ENCODE data around the gene IL13. TPM values are rescaled to one million over a fixed set of nuclear protein-coding genes. Genes with fewer than 3 reads are reported as not detected.

The IL13 gene
- total and polyA plus RNA-seq, 10 of the 15 experiments (the other 5 are each of a cell fraction or from before 2014, with no cell fraction given), result 0.06 to 0.40 (median 0.11) TPM; not detected in 6

DNA sequence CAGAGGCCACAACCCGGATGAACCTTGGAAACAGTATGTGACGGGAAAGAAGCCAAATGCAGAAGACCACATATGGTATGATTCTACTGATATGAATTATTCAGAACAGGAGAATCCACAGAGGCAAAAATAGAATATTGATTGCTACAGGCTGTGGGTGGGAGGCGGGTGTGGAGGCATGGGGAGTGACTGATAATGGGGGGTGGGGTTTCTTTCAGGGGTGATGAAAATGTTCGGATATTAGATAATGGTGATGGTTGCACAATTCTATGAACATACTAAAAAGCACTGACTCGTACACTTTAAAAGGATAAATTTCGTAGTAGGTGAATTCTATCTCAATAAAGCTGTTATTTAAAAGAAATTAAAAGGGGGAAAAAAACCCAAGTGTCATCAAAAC is 26.5 kb downstream of the IL13 start:
- RAD21 ChIA-PET (ENCODE audit: unreplicated experiment), result interaction anchor here (0.8 to 8.2 kb wide), 6 partner anchors 8 to 387 kb away, joined by 3 to 95 read pairs (median 4); no protein-coding TSS in a partner anchor
- H3K36me3 ChIP-seq (ENCODE audit: control insufficient read depth in 2 of 2, insufficient read depth in 2 of 2, low read length in 1 of 2), result no peaks in the 10 kb centered on the region
- in situ Hi-C loops (cut with MboI), result no loop called here
- peaks cover 13% of the 10 kb centered on the region; the same call in 1 of the 2 replicates for H3K4me1 ChIP-seq (ENCODE audit: control insufficient read depth, insufficient read depth, low read length)
- POLR2A ChIA-PET, result interaction anchor here (1.0 to 8.8 kb wide), 3 partner anchors 10 to 135 kb away, joined by 3 to 79 read pairs (median 7); partner anchors contain the start of gene IL4
- no peak for ATAC-seq
- no peak overlapping the region for H3K4me3 ChIP-seq
- WGBS (ENCODE audit: insufficient coverage, insufficient replicate concordance, low lambda C conversion rate, missing lambda C conversion rate), result 96% methylated on average over 6 of the region's 6 CpGs
- no peak overlapping the region for H3K9ac ChIP-seq (ENCODE audit: control insufficient read depth, insufficient read depth, low read length)
- no peak overlapping the region for H3K27ac ChIP-seq (ENCODE audit: control insufficient read depth, insufficient read depth)
- intact Hi-C loops (cut with micrococcal nuclease; ENCODE audit: unreplicated experiment), result no loop called here
- SMC1A ChIA-PET (ENCODE audit: uncharacterized antibody, unreplicated experiment), result interaction anchor here (0.7 to 8.8 kb wide), 11 partner anchors 8 to 67 kb away, joined by 3 to 116 read pairs (median 3); partner anchors contain the start of gene IL4
- no peak overlapping the region for H3K4me2 ChIP-seq (ENCODE audit: control insufficient read depth, insufficient read depth)
- CTCF ChIA-PET, result interaction anchor here (0.8 to 2.0 kb wide), 5 partner anchors 9 to 23 kb away, joined by 3 to 4 read pairs (median 3); partner anchors contain the start of gene IL4
- BruUV-seq (replicated peaks), result no TSS peak
- H3K27me3 ChIP-seq (replicated peaks in 1 of 2; ENCODE audit: control insufficient read depth in 2 of 2, insufficient read depth in 2 of 2, low read length in 1 of 2), result no peaks in the 10 kb centered on the region
- TF ChIP-seq NFIC (IDR thresholded peaks at IDR 0.05; ENCODE audit: low read depth, low read length), result no peak
- no peak for DNase-seq (ENCODE audit: low read depth, low spot score)
- FAIRE-seq, result no peak
- no peaks in the 10 kb centered on the region for H4K20me1 ChIP-seq (ENCODE audit: control insufficient read depth, insufficient read depth)
- H3K9me3 ChIP-seq (replicated peaks; ENCODE audit: control insufficient read depth, insufficient read depth, low read length), result no peaks in the 10 kb centered on the region
- H2AFZ ChIP-seq (ENCODE audit: control insufficient read depth, low read depth, low read length), result no peak overlapping the region
- H3K79me2 ChIP-seq (ENCODE audit: control insufficient read depth, insufficient read depth, low read length), result no peaks in the 10 kb centered on the region

DNA sequence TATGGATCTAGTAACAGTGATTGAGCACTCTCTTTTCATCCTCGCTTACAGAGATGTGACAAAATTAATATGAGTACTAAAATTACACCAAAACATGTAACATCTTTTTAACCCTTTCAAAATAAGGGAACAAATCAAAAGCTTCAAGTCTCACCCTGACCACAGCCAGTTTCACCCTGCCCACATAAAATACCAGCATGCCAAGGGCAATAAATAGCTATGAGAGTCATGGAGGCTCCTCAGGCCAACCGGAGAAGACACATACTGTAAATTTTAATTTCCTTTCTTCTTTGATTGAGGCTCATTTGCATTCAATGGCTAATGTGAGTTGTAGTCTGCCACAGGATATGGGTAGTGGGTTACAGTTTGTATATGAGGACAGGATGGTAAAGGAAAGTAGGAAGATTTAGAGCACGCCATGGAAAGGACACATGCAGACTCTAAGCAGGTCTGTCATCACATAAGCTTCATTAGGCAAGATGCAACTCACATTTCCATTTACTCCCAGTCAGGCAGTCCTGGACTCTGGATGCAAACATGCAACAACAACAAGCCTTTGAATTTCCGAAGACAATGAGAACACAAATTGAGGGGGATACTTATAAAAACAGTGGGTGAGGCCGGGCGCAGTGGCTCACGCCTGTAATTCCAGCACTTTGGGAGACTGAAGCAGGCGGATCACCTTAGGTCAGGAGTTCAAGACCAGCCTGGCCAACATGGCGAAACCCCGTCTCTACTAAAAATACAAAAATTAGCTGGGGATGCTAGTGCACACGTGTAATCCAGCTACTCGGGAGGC is 27.1 kb downstream of the IL13 start:
- H2AFZ ChIP-seq (ENCODE audit: control insufficient read depth, low read depth, low read length), result no peak overlapping the region
- H3K4me3 ChIP-seq, result no peak overlapping the region
- no peaks in the 10 kb centered on the region for H4K20me1 ChIP-seq (ENCODE audit: control insufficient read depth, insufficient read depth)
- DNase-seq (ENCODE audit: low read depth, low spot score), result no peak
- no peaks in the 10 kb centered on the region for H3K79me2 ChIP-seq (ENCODE audit: control insufficient read depth, insufficient read depth, low read length)
- 87% methylated on average over 12 of the region's 12 CpGs for WGBS (ENCODE audit: insufficient coverage, insufficient replicate concordance, low lambda C conversion rate, missing lambda C conversion rate)
- SMC1A ChIA-PET (ENCODE audit: uncharacterized antibody, unreplicated experiment), result interaction anchor here (0.7 to 8.8 kb wide), 11 partner anchors 9 to 66 kb away, joined by 3 to 116 read pairs (median 3); partner anchors contain the start of gene IL4
- in situ Hi-C loops (cut with MboI), result no loop called here
- H3K36me3 ChIP-seq (ENCODE audit: control insufficient read depth in 2 of 2, insufficient read depth in 2 of 2, low read length in 1 of 2), result no peaks in the 10 kb centered on the region
- H3K9ac ChIP-seq (ENCODE audit: control insufficient read depth, insufficient read depth, low read length), result no peak overlapping the region
- H3K27me3 ChIP-seq (replicated peaks in 1 of 2; ENCODE audit: control insufficient read depth in 2 of 2, insufficient read depth in 2 of 2, low read length in 1 of 2), result no peaks in the 10 kb centered on the region
- RAD21 ChIA-PET (ENCODE audit: unreplicated experiment), result interaction anchor here (0.8 to 8.2 kb wide), 6 partner anchors 8 to 387 kb away, joined by 3 to 95 read pairs (median 4); no protein-coding TSS in a partner anchor
- POLR2A ChIA-PET, result interaction anchor here (1.0 to 8.8 kb wide), 4 partner anchors 10 to 134 kb away, joined by 3 to 79 read pairs (median 5); partner anchors contain the start of gene IL4
- H3K27ac ChIP-seq (ENCODE audit: control insufficient read depth, insufficient read depth), result no peak overlapping the region
- peaks cover 13% of the 10 kb centered on the region; the same call in 1 of the 2 replicates for H3K4me1 ChIP-seq (ENCODE audit: control insufficient read depth, insufficient read depth, low read length)
- H3K9me3 ChIP-seq (replicated peaks; ENCODE audit: control insufficient read depth, insufficient read depth, low read length), result no peaks in the 10 kb centered on the region
- BruUV-seq (replicated peaks), result no TSS peak
- peak; percentile 75 for ATAC-seq
- CTCF ChIA-PET, result interaction anchor here (0.8 to 4.4 kb wide), 6 partner anchors 9 to 24 kb away, joined by 3 to 20 read pairs (median 4); partner anchors contain the start of gene IL4
- H3K4me2 ChIP-seq (ENCODE audit: control insufficient read depth, insufficient read depth), result no peak overlapping the region
- no peak for FAIRE-seq
- intact Hi-C loops (cut with micrococcal nuclease; ENCODE audit: unreplicated experiment), result no loop called here
- TF ChIP-seq IKZF1 (conservative IDR thresholded peaks at IDR 0.05) (peak; percentile 40; the same call in 1 of the 2 replicates), RUNX3 (IDR thresholded peaks at IDR 0.05; ENCODE audit: low read length) (peak; percentile 75), IRF4 (IDR thresholded peaks at IDR 0.05; ENCODE audit: low read depth, low read length) (no peak), POLR2AphosphoS2 (IDR thresholded peaks at IDR 0.05; ENCODE audit: low read depth, low read length) (no peak), SRF (IDR thresholded peaks at IDR 0.05; ENCODE audit: low read depth in 2 of 2, low read length in 2 of 2) (no peak), RELA (IDR thresholded peaks at IDR 0.05; ENCODE audit: borderline replicate concordance, partially characterized antibody) (no peak), CBX5 (IDR thresholded peaks at IDR 0.05; ENCODE audit: low read depth) (no peak), KLF5 (IDR thresholded peaks at IDR 0.05; ENCODE audit: partially characterized antibody) (no peak)
- TF ChIP-seq, protein P1, sequence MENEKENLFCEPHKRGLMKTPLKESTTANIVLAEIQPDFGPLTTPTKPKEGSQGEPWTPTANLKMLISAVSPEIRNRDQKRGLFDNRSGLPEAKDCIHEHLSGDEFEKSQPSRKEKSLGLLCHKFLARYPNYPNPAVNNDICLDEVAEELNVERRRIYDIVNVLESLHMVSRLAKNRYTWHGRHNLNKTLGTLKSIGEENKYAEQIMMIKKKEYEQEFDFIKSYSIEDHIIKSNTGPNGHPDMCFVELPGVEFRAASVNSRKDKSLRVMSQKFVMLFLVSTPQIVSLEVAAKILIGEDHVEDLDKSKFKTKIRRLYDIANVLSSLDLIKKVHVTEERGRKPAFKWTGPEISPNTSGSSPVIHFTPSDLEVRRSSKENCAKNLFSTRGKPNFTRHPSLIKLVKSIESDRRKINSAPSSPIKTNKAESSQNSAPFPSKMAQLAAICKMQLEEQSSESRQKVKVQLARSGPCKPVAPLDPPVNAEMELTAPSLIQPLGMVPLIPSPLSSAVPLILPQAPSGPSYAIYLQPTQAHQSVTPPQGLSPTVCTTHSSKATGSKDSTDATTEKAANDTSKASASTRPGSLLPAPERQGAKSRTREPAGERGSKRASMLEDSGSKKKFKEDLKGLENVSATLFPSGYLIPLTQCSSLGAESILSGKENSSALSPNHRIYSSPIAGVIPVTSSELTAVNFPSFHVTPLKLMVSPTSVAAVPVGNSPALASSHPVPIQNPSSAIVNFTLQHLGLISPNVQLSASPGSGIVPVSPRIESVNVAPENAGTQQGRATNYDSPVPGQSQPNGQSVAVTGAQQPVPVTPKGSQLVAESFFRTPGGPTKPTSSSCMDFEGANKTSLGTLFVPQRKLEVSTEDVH (IDR thresholded peaks at IDR 0.05; ENCODE audit: low read depth, partially characterized antibody), result no peak
- TF ChIP-seq, protein P2, sequence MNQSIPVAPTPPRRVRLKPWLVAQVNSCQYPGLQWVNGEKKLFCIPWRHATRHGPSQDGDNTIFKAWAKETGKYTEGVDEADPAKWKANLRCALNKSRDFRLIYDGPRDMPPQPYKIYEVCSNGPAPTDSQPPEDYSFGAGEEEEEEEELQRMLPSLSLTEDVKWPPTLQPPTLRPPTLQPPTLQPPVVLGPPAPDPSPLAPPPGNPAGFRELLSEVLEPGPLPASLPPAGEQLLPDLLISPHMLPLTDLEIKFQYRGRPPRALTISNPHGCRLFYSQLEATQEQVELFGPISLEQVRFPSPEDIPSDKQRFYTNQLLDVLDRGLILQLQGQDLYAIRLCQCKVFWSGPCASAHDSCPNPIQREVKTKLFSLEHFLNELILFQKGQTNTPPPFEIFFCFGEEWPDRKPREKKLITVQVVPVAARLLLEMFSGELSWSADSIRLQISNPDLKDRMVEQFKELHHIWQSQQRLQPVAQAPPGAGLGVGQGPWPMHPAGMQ (IDR thresholded peaks at IDR 0.05; ENCODE audit: borderline replicate concordance), result no peak

Measured in GM12878 (cell line).